Calu3 (cell line): ENCODE measurements around the gene SLC39A5. TPM values are rescaled to one million over a fixed set of nuclear protein-coding genes. Genes with fewer than 3 reads are reported as not detected.

Experiments
- BruUV-seq: library from RNA; stranded (reverse); fragments of 400-500 nt; replicated peaks from 2 replicates; lab custom pipeline; 2021; lab: Mats Ljungman, UMichigan
- CTCF ChIA-PET: fragments of 300-600 bp; sonication (Branson Sonifier 250); formaldehyde crosslinking; loops from one replicate; lab custom pipeline; 2022; ENCODE audit warnings: antibody characterized with exemption; lab: Charles Lee
- DNase-seq: peaks from one replicate; pipeline ENCODE4 v3.0.0; 2022
- H3K27ac Mint-ChIP-seq: one replicate; pipeline ENCODE4 v1.8.0; 2022; ENCODE audit warnings: mixed read lengths; ENCODE audit not compliant: unreplicated experiment
- H3K27me3 Mint-ChIP-seq: one replicate; pipeline ENCODE4 v1.8.0; 2022; ENCODE audit warnings: mixed read lengths; ENCODE audit not compliant: unreplicated experiment
- H3K36me3 Mint-ChIP-seq: one replicate; pipeline ENCODE4 v1.8.0; 2022; ENCODE audit warnings: mild to moderate bottlenecking, moderate library complexity, mixed read lengths; ENCODE audit not compliant: insufficient read depth, unreplicated experiment
- H3K4me1 Mint-ChIP-seq: one replicate; pipeline ENCODE4 v1.8.0; 2022; ENCODE audit warnings: mild to moderate bottlenecking, low read depth, mixed read lengths; ENCODE audit not compliant: unreplicated experiment
- H3K4me3 Mint-ChIP-seq: one replicate; pipeline ENCODE4 v1.8.0; 2022; ENCODE audit warnings: mild to moderate bottlenecking, low read depth, moderate library complexity, mixed read lengths; ENCODE audit not compliant: unreplicated experiment
- H3K9me3 Mint-ChIP-seq: one replicate; pipeline ENCODE4 v1.8.0; 2022; ENCODE audit warnings: low read depth, mixed read lengths; ENCODE audit not compliant: unreplicated experiment
- intact Hi-C: fragments of 100-400 bp; cut with micrococcal nuclease; formaldehyde crosslinking; loops from one replicate; pipeline ENCODE4 v1.10.0; 2022; ENCODE audit not compliant: unreplicated experiment
- total RNA-seq: library from RNA; stranded (reverse); gene quantifications from 2 replicates; pipeline ENCODE4 v1.2.3, GENCODE V29; 2022
- TF ChIP-seq, protein P1 (sequence below): fragments of 200-600 bp; IDR thresholded peaks from one replicate; pipeline ENCODE4 v1.8.0; 2022; ENCODE audit warnings: antibody characterized with exemption; ENCODE audit not compliant: unreplicated experiment

The SLC39A5 gene
- total RNA-seq, 1 experiment from 2014 or later: not detected

DNA sequence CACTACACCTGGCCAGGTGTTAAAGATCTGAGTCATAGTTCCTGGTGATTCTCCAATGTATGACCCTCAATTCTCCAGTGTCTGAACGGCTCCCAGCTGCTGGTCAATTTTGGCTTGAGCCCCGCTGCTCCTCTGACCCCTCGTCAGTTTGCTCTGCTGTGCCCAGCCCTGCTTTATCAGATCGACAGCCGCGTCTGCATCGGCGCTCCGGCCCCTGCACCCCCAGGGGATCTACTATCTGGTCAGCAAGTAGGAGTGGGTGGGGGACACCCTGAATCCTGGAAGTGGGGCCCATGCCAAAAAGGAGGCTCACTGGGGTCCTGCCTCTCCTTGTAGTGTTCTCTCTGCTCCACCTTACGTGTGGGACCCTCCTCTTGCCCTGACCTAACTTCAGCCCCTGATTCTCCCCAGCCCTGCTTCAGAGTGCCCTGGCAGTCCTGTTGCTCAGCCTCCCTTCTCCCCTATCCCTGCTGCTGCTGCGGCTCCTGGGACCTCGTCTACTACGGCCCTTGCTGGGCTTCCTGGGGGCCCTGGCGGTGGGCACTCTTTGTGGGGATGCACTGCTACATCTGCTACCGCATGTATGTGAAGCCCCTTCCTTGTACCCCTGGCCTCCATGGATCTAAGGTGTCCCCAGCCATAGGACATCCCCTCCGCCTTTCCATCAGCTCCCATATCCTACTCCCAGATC is 5.0 kb downstream of the SLC39A5 start:
- no peak overlapping the region for H3K4me3 Mint-ChIP-seq
- CTCF ChIA-PET: interaction anchor here (0.9 kb wide), 1 partner anchor 13 kb away, joined by 3 read pairs; the partner anchor contains the start of gene RNF41
- TF ChIP-seq, protein P1, sequence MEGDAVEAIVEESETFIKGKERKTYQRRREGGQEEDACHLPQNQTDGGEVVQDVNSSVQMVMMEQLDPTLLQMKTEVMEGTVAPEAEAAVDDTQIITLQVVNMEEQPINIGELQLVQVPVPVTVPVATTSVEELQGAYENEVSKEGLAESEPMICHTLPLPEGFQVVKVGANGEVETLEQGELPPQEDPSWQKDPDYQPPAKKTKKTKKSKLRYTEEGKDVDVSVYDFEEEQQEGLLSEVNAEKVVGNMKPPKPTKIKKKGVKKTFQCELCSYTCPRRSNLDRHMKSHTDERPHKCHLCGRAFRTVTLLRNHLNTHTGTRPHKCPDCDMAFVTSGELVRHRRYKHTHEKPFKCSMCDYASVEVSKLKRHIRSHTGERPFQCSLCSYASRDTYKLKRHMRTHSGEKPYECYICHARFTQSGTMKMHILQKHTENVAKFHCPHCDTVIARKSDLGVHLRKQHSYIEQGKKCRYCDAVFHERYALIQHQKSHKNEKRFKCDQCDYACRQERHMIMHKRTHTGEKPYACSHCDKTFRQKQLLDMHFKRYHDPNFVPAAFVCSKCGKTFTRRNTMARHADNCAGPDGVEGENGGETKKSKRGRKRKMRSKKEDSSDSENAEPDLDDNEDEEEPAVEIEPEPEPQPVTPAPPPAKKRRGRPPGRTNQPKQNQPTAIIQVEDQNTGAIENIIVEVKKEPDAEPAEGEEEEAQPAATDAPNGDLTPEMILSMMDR: no peak
- BruUV-seq: no TSS peak
- DNase-seq: no peak
- H3K4me1 Mint-ChIP-seq: peaks cover 11% of the 10 kb centered on the region
- no peaks in the 10 kb centered on the region for H3K9me3 Mint-ChIP-seq
- intact Hi-C loops: no loop called here
- H3K36me3 Mint-ChIP-seq: peaks cover 7% of the 10 kb centered on the region
- H3K27me3 Mint-ChIP-seq: no peaks in the 10 kb centered on the region
- no peak overlapping the region for H3K27ac Mint-ChIP-seq

DNA sequence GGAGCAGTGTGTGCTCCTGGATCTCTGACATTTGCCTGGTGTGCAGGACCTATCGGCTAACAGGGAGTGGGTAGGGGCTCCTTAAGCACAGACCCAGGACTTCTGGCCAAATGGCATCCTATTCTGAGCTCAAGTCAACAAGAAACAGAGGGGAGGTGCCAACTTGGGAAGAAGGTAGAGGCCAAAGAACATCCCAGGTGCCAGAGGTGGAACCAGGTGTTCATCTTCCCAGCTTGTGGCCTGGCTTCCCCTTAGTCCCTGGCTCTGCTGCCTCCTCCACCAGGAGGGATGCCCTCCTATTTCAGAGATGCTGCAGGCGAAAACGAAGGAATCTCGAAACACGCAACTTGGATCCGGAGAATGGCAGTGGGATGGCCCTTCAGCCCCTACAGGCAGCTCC is 6.2 kb downstream of the SLC39A5 start:
- intact Hi-C loops: no loop called here
- no TSS peak for BruUV-seq

DNA sequence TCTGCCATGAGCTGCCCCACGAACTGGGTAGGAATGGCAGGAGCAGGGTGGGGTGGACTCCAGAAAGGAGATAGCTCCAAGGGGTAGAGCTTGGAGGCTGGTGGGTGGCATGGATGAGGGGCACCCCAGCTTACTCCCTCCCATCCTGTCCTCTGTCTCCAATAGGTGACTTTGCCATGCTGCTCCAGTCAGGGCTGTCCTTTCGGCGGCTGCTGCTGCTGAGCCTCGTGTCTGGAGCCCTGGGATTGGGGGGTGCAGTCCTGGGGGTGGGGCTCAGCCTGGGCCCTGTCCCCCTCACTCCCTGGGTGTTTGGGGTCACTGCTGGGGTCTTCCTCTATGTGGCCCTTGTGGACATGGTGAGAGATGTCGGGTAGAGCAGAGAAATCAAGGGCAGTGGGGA is 7.1 kb downstream of the SLC39A5 start:
- H3K9me3 Mint-ChIP-seq: no peaks in the 10 kb centered on the region
- no peak for DNase-seq
- H3K4me3 Mint-ChIP-seq: no peak overlapping the region
- no peaks in the 10 kb centered on the region for H3K27me3 Mint-ChIP-seq
- H3K27ac Mint-ChIP-seq: no peak overlapping the region
- H3K36me3 Mint-ChIP-seq: peaks cover 23% of the 10 kb centered on the region
- BruUV-seq: no TSS peak
- intact Hi-C loops: no loop called here
- CTCF ChIA-PET: no interaction called here
- no peaks in the 10 kb centered on the region for H3K4me1 Mint-ChIP-seq
- TF ChIP-seq, protein P1: no peak

More for the DNA sequence above, 6.2 kb downstream of the SLC39A5 start:
- no peaks in the 10 kb centered on the region for H3K27me3 Mint-ChIP-seq
- no peak for DNase-seq
- H3K36me3 Mint-ChIP-seq: peaks cover 15% of the 10 kb centered on the region
- H3K4me1 Mint-ChIP-seq: no peaks in the 10 kb centered on the region
- CTCF ChIA-PET: no interaction called here
- H3K9me3 Mint-ChIP-seq: no peaks in the 10 kb centered on the region
- no peak overlapping the region for H3K4me3 Mint-ChIP-seq
- H3K27ac Mint-ChIP-seq: no peak overlapping the region
- TF ChIP-seq, protein P1: no peak

DNA sequence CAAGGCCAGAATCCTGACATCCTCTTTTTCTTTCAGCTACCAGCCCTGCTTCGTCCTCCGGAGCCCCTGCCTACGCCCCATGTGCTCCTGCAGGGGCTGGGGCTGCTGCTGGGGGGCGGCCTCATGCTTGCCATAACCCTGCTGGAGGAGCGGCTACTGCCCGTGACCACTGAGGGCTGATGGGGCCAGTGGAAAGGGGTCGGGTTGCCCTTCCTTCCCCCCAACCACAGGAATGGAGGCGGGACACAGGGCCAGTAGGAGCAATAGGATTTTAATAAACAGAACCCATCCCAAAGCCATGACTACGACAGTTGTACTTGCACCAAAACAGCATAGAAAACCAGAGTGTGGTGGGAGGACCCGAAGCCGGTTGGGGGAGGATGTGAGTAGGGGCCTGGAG is 7.7 kb downstream of the SLC39A5 start:
- no peak for DNase-seq
- no peaks in the 10 kb centered on the region for H3K27me3 Mint-ChIP-seq
- intact Hi-C loops: no loop called here
- TF ChIP-seq, protein P1: no peak
- CTCF ChIA-PET: interaction anchor here (0.6 kb wide), 1 partner anchor 236 kb away, joined by 3 read pairs; no protein-coding TSS in a partner anchor
- H3K36me3 Mint-ChIP-seq: peaks cover 26% of the 10 kb centered on the region
- H3K4me3 Mint-ChIP-seq: no peak overlapping the region
- H3K4me1 Mint-ChIP-seq: no peaks in the 10 kb centered on the region
- no TSS peak for BruUV-seq
- H3K27ac Mint-ChIP-seq: no peak overlapping the region
- H3K9me3 Mint-ChIP-seq: no peaks in the 10 kb centered on the region
